GM18873 (cell line): Measurements from ENCODE around the gene ATE1.
A peak's percentile ranks its signal among the peaks of the same experiment; 100 is the strongest.
"Not testable (repeated sequence)": the region's sequence is repeated elsewhere in the genome, so short reads cannot be mapped to it uniquely, and the experiment has no call there.

Experiments used
- ATAC-seq: cut with Tn5 transposase; IDR thresholded peaks from one replicate; pipeline ENCODE4 v1.9.1; 2021; ENCODE audit warnings: mild to moderate bottlenecking, moderate library complexity, moderate number of reproducible peaks; ENCODE audit not compliant: unreplicated experiment, low FRiP score

The ATE1 gene

GRCh38 chr10:121927841-121928527, at the start of gene ATE1:
ATE1 (minus strand) TSS chr10:121928031; CDS start chr10:121927949, 82 bp downstream.
- ATAC-seq: peak; percentile 60

- ATAC-seq: no peak
These were observed 48.8 kb upstream of the ATE1 start for GRCh38 chr10:121976607-121977006.

- ATAC-seq: no peak
These were observed 47.7 kb upstream of the ATE1 start for GRCh38 chr10:121975295-121976086.

GRCh38 chr10:121974535-121975294, 46.9 kb upstream of the ATE1 start, which contains the start of gene NSMCE4A:
NSMCE4A (minus strand) TSS chr10:121975217; CDS start chr10:121975165, 52 bp downstream.
- peak; percentile 78 for ATAC-seq

GRCh38 chr10:121974019-121974534, 46.2 kb upstream of the ATE1 start:
- peak; percentile 24 for ATAC-seq

GRCh38 chr10:121969086-121969485, 41.3 kb upstream of the ATE1 start:
- not testable (repeated sequence) for ATAC-seq

GRCh38 chr10:121965996-121966395, 38.2 kb upstream of the ATE1 start:
- no peak for ATAC-seq

GRCh38 chr10:121961456-121961855, 33.6 kb upstream of the ATE1 start:
- ATAC-seq: no peak

GRCh38 chr10:121959671-121960070, 31.8 kb upstream of the ATE1 start:
- no peak for ATAC-seq

- ATAC-seq: no peak
These were observed 28.6 kb upstream of the ATE1 start for GRCh38 chr10:121956111-121957061.

GRCh38 chr10:121952226-121952625, 24.4 kb upstream of the ATE1 start:
- no peak for ATAC-seq

- ATAC-seq: no peak
These were observed 21.6 kb upstream of the ATE1 start for GRCh38 chr10:121949451-121949850.

GRCh38 chr10:121949049-121949448, 21.2 kb upstream of the ATE1 start:
- no peak for ATAC-seq

GRCh38 chr10:121947343-121948330, 19.8 kb upstream of the ATE1 start:
- ATAC-seq: no peak

GRCh38 chr10:121942749-121943416, 15.1 kb upstream of the ATE1 start:
- ATAC-seq: no peak

GRCh38 chr10:121941532-121941931, 13.7 kb upstream of the ATE1 start:
- no peak for ATAC-seq

- no peak for ATAC-seq
These were observed 8.5 kb upstream of the ATE1 start for GRCh38 chr10:121936295-121936694.

- no peak for ATAC-seq
These were observed 7.9 kb upstream of the ATE1 start for GRCh38 chr10:121935702-121936101.
